ENCODE measurements around the gene THSD4. TPM values are rescaled to one million over a fixed set of nuclear protein-coding genes. Genes with fewer than 3 reads are reported as not detected.
"Not testable (repeated sequence)": the region's sequence is repeated elsewhere in the genome, so short reads cannot be mapped to it uniquely, and the experiment has no call there.

Gene THSD4
- total and polyA plus RNA-seq, 3 experiments from 2014 or later, result not detected

- POLR2A ChIA-PET, result no interaction called here
- peaks cover 6 to 18% (median 15%) of the 10 kb centered on the region in 3 donors for H3K4me1 Mint-ChIP-seq
- H3K27ac Mint-ChIP-seq, result no peak overlapping the region
These were observed 276.3 kb downstream of the THSD4 start for GRCh38 chr15:71391421-71392088.

GRCh38 chr15:71392861-71393283 is 277.6 kb downstream of the THSD4 start:
- Mint-ChIP-seq H3K36me3 (peaks cover 0 to 8% (median 0%) of the 10 kb centered on the region in 3 donors), H3K4me1 (peaks cover 4 to 6% (median 6%) of the 10 kb centered on the region in 3 donors), H3K4me3 (no peak overlapping the region), H3K9me3 (peaks cover 0 to 5% (median 0%) of the 10 kb centered on the region in 5 donors), H3K27ac (no peak overlapping the region), H3K27me3 (peaks cover 8 to 58% of the 10 kb centered on the region in 2 donors)
- Histone ChIP-seq H3K4me1 (ENCODE audit: insufficient read depth, low read length) (no peaks in the 10 kb centered on the region), H3K9me3 (ENCODE audit: low read length) (no peaks in the 10 kb centered on the region), H3K36me3 (ENCODE audit: insufficient read depth, low read length) (no peaks in the 10 kb centered on the region), H3K4me3 (ENCODE audit: low read length) (no peak overlapping the region), H3K27ac (ENCODE audit: low read depth, low read length) (no peak overlapping the region), H3K27me3 (ENCODE audit: insufficient read depth, low read length, poor library complexity, severe bottlenecking) (no peaks in the 10 kb centered on the region)
- DNase-seq, result no peak
- ChIA-PET CTCF (no interaction called here), POLR2A (no interaction called here)

More at GRCh38 chr15:71391421-71392088, 276.3 kb downstream of the THSD4 start:
- H3K27me3 Mint-ChIP-seq, result peaks cover 8 to 55% of the 10 kb centered on the region in 2 donors
- no peak overlapping the region for H3K4me3 Mint-ChIP-seq
- DNase-seq, result no peak
- Histone ChIP-seq H3K36me3 (ENCODE audit: insufficient read depth, low read length) (no peaks in the 10 kb centered on the region), H3K4me1 (ENCODE audit: insufficient read depth, low read length) (no peaks in the 10 kb centered on the region), H3K27me3 (ENCODE audit: insufficient read depth, low read length, poor library complexity, severe bottlenecking) (no peaks in the 10 kb centered on the region), H3K27ac (ENCODE audit: low read depth, low read length) (no peak overlapping the region), H3K4me3 (ENCODE audit: low read length) (no peak overlapping the region), H3K9me3 (ENCODE audit: low read length) (no peaks in the 10 kb centered on the region)
- peaks cover 0 to 8% (median 0%) of the 10 kb centered on the region in 3 donors for H3K36me3 Mint-ChIP-seq
- peaks cover 0 to 5% (median 0%) of the 10 kb centered on the region in 5 donors for H3K9me3 Mint-ChIP-seq
- CTCF ChIA-PET, result no interaction called here

GRCh38 chr15:71393383-71393782 is 278.1 kb downstream of the THSD4 start:
- H3K27ac Mint-ChIP-seq, result no peak overlapping the region
- H3K4me1 Mint-ChIP-seq, result peaks cover under 1 to 1% (median under 1%) of the 10 kb centered on the region in 3 donors
- peaks cover 11 to 57% of the 10 kb centered on the region in 2 donors for H3K27me3 Mint-ChIP-seq
- H3K4me3 Mint-ChIP-seq, result no peak overlapping the region
- Histone ChIP-seq H3K4me1 (ENCODE audit: insufficient read depth, low read length) (no peaks in the 10 kb centered on the region), H3K36me3 (ENCODE audit: insufficient read depth, low read length) (no peaks in the 10 kb centered on the region), H3K27ac (ENCODE audit: low read depth, low read length) (no peak overlapping the region), H3K9me3 (ENCODE audit: low read length) (no peaks in the 10 kb centered on the region), H3K27me3 (ENCODE audit: insufficient read depth, low read length, poor library complexity, severe bottlenecking) (no peaks in the 10 kb centered on the region), H3K4me3 (ENCODE audit: low read length) (no peak overlapping the region)
- H3K36me3 Mint-ChIP-seq, result peaks cover 0 to 8% (median 0%) of the 10 kb centered on the region in 3 donors
- CTCF ChIA-PET, result no interaction called here
- DNase-seq, result no peak
- peaks cover 0 to 5% (median 0%) of the 10 kb centered on the region in 5 donors for H3K9me3 Mint-ChIP-seq
- POLR2A ChIA-PET, result no interaction called here

GRCh38 chr15:71396536-71397125 is 281.4 kb downstream of the THSD4 start:
- Histone ChIP-seq H3K27ac (ENCODE audit: low read depth, low read length) (no peak overlapping the region), H3K36me3 (ENCODE audit: insufficient read depth, low read length) (no peaks in the 10 kb centered on the region), H3K4me1 (ENCODE audit: insufficient read depth, low read length) (no peaks in the 10 kb centered on the region), H3K4me3 (ENCODE audit: low read length) (no peak overlapping the region), H3K9me3 (ENCODE audit: low read length) (no peaks in the 10 kb centered on the region), H3K27me3 (ENCODE audit: insufficient read depth, low read length, poor library complexity, severe bottlenecking) (no peaks in the 10 kb centered on the region)
- Mint-ChIP-seq H3K4me3 (no peak overlapping the region), H3K27ac (peak overlapping the region in 1 of 8 donors; percentile 74), H3K9me3 (no peaks in the 10 kb centered on the region), H3K4me1 (no peaks in the 10 kb centered on the region), H3K27me3 (peaks cover 5 to 47% of the 10 kb centered on the region in 2 donors), H3K36me3 (peaks cover 0 to 8% (median 0%) of the 10 kb centered on the region in 3 donors)
- CTCF ChIA-PET, result no interaction called here
- DNase-seq, result no peak
- POLR2A ChIA-PET, result no interaction called here

- peaks cover 0 to 2% (median 0%) of the 10 kb centered on the region in 5 donors for H3K9me3 Mint-ChIP-seq
- H3K27me3 Mint-ChIP-seq, result peaks cover 5 to 45% of the 10 kb centered on the region in 2 donors
- POLR2A ChIA-PET, result no interaction called here
These were observed 282.1 kb downstream of the THSD4 start for GRCh38 chr15:71397377-71397776.

GRCh38 chr15:71400294-71400693 is 285.0 kb downstream of the THSD4 start:
- no peak for DNase-seq
- Histone ChIP-seq H3K4me1 (ENCODE audit: insufficient read depth, low read length) (no peaks in the 10 kb centered on the region), H3K9me3 (ENCODE audit: low read length) (no peaks in the 10 kb centered on the region), H3K36me3 (ENCODE audit: insufficient read depth, low read length) (no peaks in the 10 kb centered on the region), H3K27ac (ENCODE audit: low read depth, low read length) (no peak overlapping the region), H3K27me3 (ENCODE audit: insufficient read depth, low read length, poor library complexity, severe bottlenecking) (no peaks in the 10 kb centered on the region), H3K4me3 (ENCODE audit: low read length) (no peak overlapping the region)
- POLR2A ChIA-PET, result no interaction called here
- H3K4me3 Mint-ChIP-seq, result no peak overlapping the region
- no peaks in the 10 kb centered on the region for H3K36me3 Mint-ChIP-seq
- H3K9me3 Mint-ChIP-seq, result peaks cover 0 to 2% (median 0%) of the 10 kb centered on the region in 5 donors
- CTCF ChIA-PET, result no interaction called here
- no peak overlapping the region for H3K27ac Mint-ChIP-seq
- H3K4me1 Mint-ChIP-seq, result no peaks in the 10 kb centered on the region
- H3K27me3 Mint-ChIP-seq, result peaks cover 6 to 27% of the 10 kb centered on the region in 2 donors

More at GRCh38 chr15:71397377-71397776, 282.1 kb downstream of the THSD4 start:
- CTCF ChIA-PET, result no interaction called here
- H3K36me3 ChIP-seq (ENCODE audit: insufficient read depth, low read length), result no peaks in the 10 kb centered on the region
- H3K4me1 ChIP-seq (ENCODE audit: insufficient read depth, low read length), result no peaks in the 10 kb centered on the region
- no peaks in the 10 kb centered on the region for H3K27me3 ChIP-seq (ENCODE audit: insufficient read depth, low read length, poor library complexity, severe bottlenecking)
- Mint-ChIP-seq H3K27ac (peak overlapping the region in 1 of 8 donors; percentile 40), H3K4me3 (no peak overlapping the region), H3K36me3 (peaks cover 0 to 5% (median 0%) of the 10 kb centered on the region in 3 donors), H3K4me1 (no peaks in the 10 kb centered on the region)
- no peak overlapping the region for H3K4me3 ChIP-seq (ENCODE audit: low read length)
- no peaks in the 10 kb centered on the region for H3K9me3 ChIP-seq (ENCODE audit: low read length)
- DNase-seq, result no peak
- H3K27ac ChIP-seq (ENCODE audit: low read depth, low read length), result no peak overlapping the region

- H3K27ac ChIP-seq (ENCODE audit: low read depth, low read length); H3K36me3 Mint-ChIP-seq; H3K9me3 Mint-ChIP-seq; H3K36me3 ChIP-seq (ENCODE audit: insufficient read depth, low read length); H3K4me1 Mint-ChIP-seq; CTCF ChIA-PET; H3K4me3 ChIP-seq (ENCODE audit: low read length); H3K27me3 ChIP-seq (ENCODE audit: insufficient read depth, low read length, poor library complexity, severe bottlenecking); DNase-seq; H3K4me1 ChIP-seq (ENCODE audit: insufficient read depth, low read length); H3K27ac Mint-ChIP-seq; H3K4me3 Mint-ChIP-seq; H3K9me3 ChIP-seq (ENCODE audit: low read length); POLR2A ChIA-PET: not testable (repeated sequence)
- peaks cover 6 to 26% of the 10 kb centered on the region in 2 donors for H3K27me3 Mint-ChIP-seq
These were observed 286.5 kb downstream of the THSD4 start for GRCh38 chr15:71401728-71402127.

GRCh38 chr15:71409541-71409940 is 294.3 kb downstream of the THSD4 start:
- ChIA-PET CTCF (no interaction called here), POLR2A (no interaction called here)
- no peak overlapping the region for H3K4me3 Mint-ChIP-seq
- H3K4me1 Mint-ChIP-seq, result no peaks in the 10 kb centered on the region
- H3K27me3 Mint-ChIP-seq, result peaks cover 6 to 40% of the 10 kb centered on the region in 2 donors
- H3K9me3 Mint-ChIP-seq, result no peaks in the 10 kb centered on the region
- DNase-seq, result no peak
- no peaks in the 10 kb centered on the region for H3K27me3 ChIP-seq (ENCODE audit: insufficient read depth, low read length, poor library complexity, severe bottlenecking)
- H3K27ac Mint-ChIP-seq, result no peak overlapping the region
- no peaks in the 10 kb centered on the region for H3K9me3 ChIP-seq (ENCODE audit: low read length)
- no peak overlapping the region for H3K27ac ChIP-seq (ENCODE audit: low read depth, low read length)
- no peaks in the 10 kb centered on the region for H3K4me1 ChIP-seq (ENCODE audit: insufficient read depth, low read length)
- H3K36me3 ChIP-seq (ENCODE audit: insufficient read depth, low read length), result no peaks in the 10 kb centered on the region
- H3K4me3 ChIP-seq (ENCODE audit: low read length), result no peak overlapping the region
- H3K36me3 Mint-ChIP-seq, result no peaks in the 10 kb centered on the region

Measured in CD8-positive, alpha-beta memory T cell (primary cell).